Hippocampal formation (tissue), 2 donors: ENCODE data around the gene CENPK.
"Not testable (repeated sequence)": the region's sequence is repeated elsewhere in the genome, so short reads cannot be mapped to it uniquely, and the experiment has no call there.

Experiments used
- DNase-seq, 2 donors: peaks; one replicate each; lab custom pipeline; 2025; lab: John Stamatoyannopoulos, UW

Gene CENPK

DNA sequence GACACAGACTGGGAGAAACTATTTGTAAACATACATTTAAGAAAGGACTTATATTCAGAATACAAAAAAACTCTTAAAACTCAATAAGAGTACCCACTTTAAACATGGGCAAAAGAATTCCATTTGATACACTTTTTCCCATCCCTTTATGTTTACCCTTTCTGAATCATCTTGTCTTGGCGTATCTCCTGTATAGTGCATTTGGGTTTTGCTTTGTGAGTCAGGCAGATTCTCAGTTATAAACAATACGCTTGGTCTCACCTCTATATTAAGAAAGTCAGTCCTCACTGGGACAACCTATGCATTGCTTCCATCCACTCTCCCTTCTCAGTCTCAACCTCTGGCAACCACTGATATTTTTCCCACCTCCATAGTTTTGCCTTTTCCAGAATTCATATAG lies 54.0 kb downstream of the CENPK start:
- DNase-seq = no peak

DNA sequence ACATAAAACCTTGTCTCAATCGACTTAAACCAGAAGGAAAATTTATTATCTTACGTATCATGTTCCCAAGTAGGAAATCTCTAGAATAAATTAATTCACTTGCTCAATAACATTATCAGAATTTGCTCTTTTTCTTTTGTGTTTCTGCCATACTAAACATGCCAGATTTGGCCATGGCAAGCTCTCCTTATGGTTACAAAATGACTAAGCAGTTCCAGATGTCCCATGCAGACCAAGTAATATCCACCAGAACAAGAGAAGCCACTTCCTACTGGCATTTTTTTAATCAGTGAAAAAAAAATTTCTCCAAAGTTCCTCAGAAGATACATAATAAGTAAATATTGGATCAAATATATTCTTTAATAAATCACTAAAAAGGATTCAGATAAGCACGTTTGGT lies 56.0 kb downstream of the CENPK start:
- DNase-seq = no peak

- no peak for DNase-seq
These were observed 73.8 kb downstream of the CENPK start for GRCh38 chr5:65489119-65489518.

- DNase-seq = not testable (repeated sequence)
These were observed 74.8 kb downstream of the CENPK start for GRCh38 chr5:65488038-65488687.

DNA sequence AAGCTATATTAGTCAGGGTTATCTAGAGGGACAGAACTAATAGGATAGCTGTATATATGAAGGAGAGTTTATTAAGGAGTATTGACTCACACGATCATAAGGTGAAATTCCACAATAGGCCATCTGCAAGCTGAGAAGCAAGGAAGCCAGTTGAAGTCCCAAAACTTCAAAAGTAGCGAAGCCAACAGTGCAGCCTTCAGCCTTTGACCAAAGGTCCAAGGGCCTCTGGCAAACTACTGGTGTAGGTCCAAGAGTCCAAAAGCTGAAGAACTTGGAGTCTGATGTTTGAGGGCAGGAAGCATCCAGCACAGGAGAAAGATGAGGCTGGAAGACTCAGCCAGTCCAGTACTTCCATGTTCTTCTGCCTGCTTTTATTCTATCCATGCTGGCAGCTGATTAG lies 76.2 kb downstream of the CENPK start:
- DNase-seq = not testable (repeated sequence)

- no peak for DNase-seq
These were observed 77.6 kb downstream of the CENPK start for GRCh38 chr5:65485405-65485804.

DNA sequence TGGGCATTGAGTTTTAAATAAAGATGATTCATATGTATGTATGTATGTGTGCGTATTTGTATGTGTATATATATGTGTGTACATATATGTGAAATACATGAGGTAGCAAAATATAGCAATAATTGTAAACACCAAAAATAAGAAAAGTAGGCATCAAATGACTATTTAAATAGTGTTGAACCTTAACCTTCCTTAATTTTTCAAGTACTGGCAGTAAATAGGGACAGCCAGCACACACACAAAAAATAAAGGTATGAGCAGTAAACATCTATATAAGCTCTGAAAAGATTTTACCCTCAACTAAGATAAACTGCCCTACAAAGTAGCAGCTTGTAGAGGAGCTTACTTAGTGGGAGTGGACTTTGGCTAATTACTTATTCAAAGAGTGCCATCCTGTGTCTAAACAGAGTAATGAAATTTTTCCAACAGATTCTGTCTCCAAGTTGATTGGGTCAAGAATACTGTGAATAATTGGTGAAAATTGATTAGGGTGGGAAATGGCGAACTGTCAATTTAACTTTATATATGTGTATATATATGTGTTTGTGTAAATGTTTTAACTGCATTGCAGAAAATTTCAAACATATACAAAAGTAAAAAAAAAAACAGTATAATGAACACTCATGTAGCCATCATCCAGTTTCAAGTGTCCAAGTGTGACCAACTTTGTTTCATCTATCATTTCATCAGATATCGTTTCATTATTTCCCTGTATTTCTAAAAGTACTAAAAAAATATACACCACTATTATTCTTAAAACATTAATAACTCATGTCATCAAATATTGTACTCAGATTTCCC lies 79.2 kb downstream of the CENPK start:
- peak in 1 of 2 donors; percentile 82 for DNase-seq

GRCh38 chr5:65482736-65483545 lies 80.0 kb downstream of the CENPK start:
- peak; percentile 24 to 55 for DNase-seq

- DNase-seq = peak in 1 of 2 donors; percentile 51
These were observed 80.7 kb downstream of the CENPK start for GRCh38 chr5:65482296-65482735.

- peak; percentile 71 to 88 for DNase-seq
These were observed 81.2 kb downstream of the CENPK start, which contains the start of gene ADAMTS6 for GRCh38 chr5:65481635-65482295. Gene ADAMTS6 (minus strand): TSS chr5:65481920. CDS start chr5:65473673, 8,247 bp downstream.

DNA sequence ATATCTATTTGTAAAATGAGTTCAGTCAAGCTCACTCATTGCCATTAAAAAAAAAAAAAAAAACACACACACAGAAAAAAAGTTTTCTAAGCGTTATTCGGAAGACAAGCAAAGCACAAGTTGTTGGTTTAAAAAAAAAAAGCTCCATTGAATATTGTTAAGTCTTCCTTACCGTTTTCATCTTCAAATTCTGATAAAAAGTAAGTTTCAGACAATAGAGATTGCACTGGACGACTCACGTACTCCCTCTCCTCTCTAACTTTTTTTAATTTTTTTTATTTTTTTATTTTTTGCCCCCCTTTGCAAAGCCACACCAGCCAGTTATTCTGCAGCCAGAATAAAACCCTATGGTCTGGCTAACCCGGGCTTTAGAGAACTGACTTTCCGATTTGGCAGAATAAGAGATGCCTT lies 81.8 kb downstream of the CENPK start:
- peak in 1 of 2 donors; percentile 12 for DNase-seq

DNA sequence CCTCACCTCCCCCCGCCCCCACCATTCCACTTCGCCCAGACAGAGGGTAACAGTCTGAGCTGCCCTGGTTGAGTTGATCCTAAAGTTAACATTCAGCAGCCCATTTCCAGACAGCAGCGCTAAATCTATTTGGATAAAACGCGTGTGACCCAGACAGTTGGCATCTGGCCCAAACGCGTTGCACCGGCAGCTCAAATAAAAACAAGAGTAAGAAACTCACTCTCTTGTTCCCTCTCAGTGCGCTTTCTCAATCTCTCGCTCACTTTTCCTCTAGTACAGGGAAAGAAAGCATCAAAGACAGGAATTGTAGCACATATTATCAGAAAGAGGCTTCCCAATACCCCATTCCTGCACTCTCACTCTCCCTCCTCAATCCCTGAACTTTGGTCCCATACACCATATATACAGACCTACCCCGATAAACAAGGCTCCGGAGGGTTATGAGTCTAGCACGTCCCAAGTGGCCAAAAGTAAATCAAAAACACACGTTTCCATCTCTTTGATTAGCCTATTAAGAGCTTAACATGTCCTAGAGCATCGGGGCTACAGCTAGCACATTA lies 82.6 kb downstream of the CENPK start:
- DNase-seq = peak; percentile 18 to 38

DNA sequence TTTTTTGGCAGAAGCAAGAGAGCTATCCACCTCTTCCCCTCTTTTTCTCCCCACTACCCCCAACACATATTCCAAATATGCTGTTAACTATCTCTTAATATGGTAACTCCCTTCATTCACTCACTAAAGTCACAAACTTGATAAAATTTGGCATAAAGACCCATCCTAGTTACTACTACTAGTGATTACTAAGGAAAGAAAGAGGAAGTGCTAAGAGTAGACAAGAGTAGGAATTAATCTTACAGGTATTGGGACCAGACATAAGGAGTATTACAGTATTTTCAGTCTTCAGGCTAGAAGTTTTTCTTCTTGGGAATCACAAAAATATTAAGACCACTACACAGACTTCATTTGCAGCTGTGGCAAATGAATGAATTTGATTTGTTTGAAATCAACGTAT lies 83.4 kb downstream of the CENPK start:
- DNase-seq = no peak

DNA sequence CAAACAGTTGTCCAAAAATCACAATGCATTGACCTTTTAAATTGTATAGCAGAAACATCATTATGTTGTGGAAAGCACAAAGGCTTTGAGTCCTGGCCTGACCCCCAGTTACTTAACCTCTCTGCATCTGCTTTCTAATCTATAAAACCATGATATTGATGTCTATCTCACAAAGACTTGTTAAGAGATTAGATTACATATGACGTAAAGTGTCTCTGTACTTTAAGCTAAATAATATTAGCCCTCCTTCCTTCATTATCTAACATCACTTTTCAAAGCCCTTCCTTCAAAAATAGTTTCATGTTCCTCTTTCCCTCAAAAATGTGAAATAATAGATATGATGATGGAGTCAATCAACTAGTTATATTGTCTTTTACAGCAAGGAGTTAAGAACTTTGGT lies 84.6 kb downstream of the CENPK start:
- no peak for DNase-seq

DNA sequence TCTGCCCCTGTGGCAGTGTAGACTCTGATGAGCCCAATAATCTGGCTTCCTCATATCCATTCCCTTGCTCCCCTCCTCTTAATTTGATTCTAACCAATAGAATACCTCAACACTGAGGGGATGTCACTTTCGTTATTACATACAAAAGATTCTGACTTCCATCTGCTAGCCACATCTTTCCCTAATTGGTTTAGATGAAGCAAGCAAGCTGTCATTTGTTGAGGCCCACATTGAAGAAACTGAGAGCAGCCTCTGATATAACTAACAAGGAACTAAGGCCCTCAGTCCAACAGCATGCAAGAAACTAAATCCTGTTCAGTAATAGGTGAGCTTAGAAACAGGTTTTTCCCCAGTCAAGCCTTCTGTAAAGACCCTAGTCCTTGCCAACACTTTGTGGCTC lies 87.1 kb downstream of the CENPK start:
- no peak for DNase-seq

GRCh38 chr5:65475336-65475735 lies 87.6 kb downstream of the CENPK start:
- no peak for DNase-seq

GRCh38 chr5:65474130-65474711 lies 88.7 kb downstream of the CENPK start:
- DNase-seq = no peak

DNA sequence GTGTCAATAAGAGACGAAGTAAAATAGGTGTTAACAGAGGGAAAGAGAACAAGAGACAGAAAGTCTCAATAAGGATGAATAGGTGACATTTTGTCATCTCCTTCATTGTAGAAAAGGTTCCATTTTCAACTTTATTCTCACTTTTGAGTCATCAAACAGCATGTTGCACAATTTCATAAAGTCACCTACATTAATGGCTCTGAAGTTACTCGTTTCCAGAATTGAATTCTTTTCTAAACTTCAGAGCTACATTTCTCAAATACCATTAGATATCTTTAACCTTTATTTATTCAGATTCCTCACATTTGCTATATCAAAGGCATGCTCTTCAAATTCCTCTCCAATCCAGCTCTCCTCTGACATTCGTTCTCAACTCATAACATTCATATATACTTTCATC lies 94.3 kb downstream of the CENPK start:
- DNase-seq = no peak
